ENCODE results near the gene AAK1.

The AAK1 gene

GRCh38 chr2:69491864-69492263 is 151.7 kb downstream of the AAK1 start:
- no peak for DNase-seq (ENCODE audit: low spot score)

GRCh38 chr2:69490486-69490885 is 153.1 kb downstream of the AAK1 start:
- DNase-seq (ENCODE audit: low spot score), result no peak

- no peak for DNase-seq (ENCODE audit: low spot score)
These were observed 153.7 kb downstream of the AAK1 start for GRCh38 chr2:69489793-69490192.

- DNase-seq (ENCODE audit: low spot score), result no peak
These were observed 159.8 kb downstream of the AAK1 start for GRCh38 chr2:69483696-69484095.

GRCh38 chr2:69483024-69483423 is 160.5 kb downstream of the AAK1 start:
- no peak for DNase-seq (ENCODE audit: low spot score)

GRCh38 chr2:69482471-69482870 is 161.1 kb downstream of the AAK1 start:
- no peak for DNase-seq (ENCODE audit: low spot score)

GRCh38 chr2:69481421-69481820 is 162.1 kb downstream of the AAK1 start:
- DNase-seq (ENCODE audit: low spot score), result no peak

GRCh38 chr2:69477627-69478026 is 165.9 kb downstream of the AAK1 start:
- no peak for DNase-seq (ENCODE audit: low spot score)

- DNase-seq (ENCODE audit: low spot score), result no peak
These were observed 168.9 kb downstream of the AAK1 start for GRCh38 chr2:69474688-69475087.

GRCh38 chr2:69471793-69472192 is 171.7 kb downstream of the AAK1 start:
- DNase-seq (ENCODE audit: low spot score), result no peak

GRCh38 chr2:69470911-69471310 is 172.6 kb downstream of the AAK1 start:
- no peak for DNase-seq (ENCODE audit: low spot score)

- no peak for DNase-seq (ENCODE audit: low spot score)
These were observed 173.8 kb downstream of the AAK1 start for GRCh38 chr2:69469784-69470183.

- DNase-seq (ENCODE audit: low spot score), result no peak
These were observed 174.2 kb downstream of the AAK1 start for GRCh38 chr2:69469375-69469774.

GRCh38 chr2:69466728-69467127 is 176.8 kb downstream of the AAK1 start:
- DNase-seq (ENCODE audit: low spot score), result no peak

- DNase-seq (ENCODE audit: low spot score), result no peak
These were observed 177.8 kb downstream of the AAK1 start for GRCh38 chr2:69465513-69466456.

- DNase-seq (ENCODE audit: low spot score), result no peak
These were observed 179.0 kb downstream of the AAK1 start for GRCh38 chr2:69464575-69464974.

- DNase-seq (ENCODE audit: low spot score), result no peak
These were observed 180.8 kb downstream of the AAK1 start for GRCh38 chr2:69462780-69463179.

- no peak for DNase-seq (ENCODE audit: low spot score)
These were observed 182.1 kb downstream of the AAK1 start for GRCh38 chr2:69461404-69461803.

- DNase-seq (ENCODE audit: low spot score), result no peak
These were observed 183.6 kb downstream of the AAK1 start for GRCh38 chr2:69459936-69460335.

- DNase-seq (ENCODE audit: low spot score), result no peak
These were observed 186.5 kb downstream of the AAK1 start for GRCh38 chr2:69456950-69457445.

GRCh38 chr2:69456154-69456553 is 187.4 kb downstream of the AAK1 start:
- DNase-seq (ENCODE audit: low spot score), result no peak

- no peak for DNase-seq (ENCODE audit: low spot score)
These were observed 188.6 kb downstream of the AAK1 start for GRCh38 chr2:69454976-69455375.

- DNase-seq (ENCODE audit: low spot score), result no peak
These were observed 189.9 kb downstream of the AAK1 start for GRCh38 chr2:69453475-69454129.
